Astrocyte of the spinal cord (primary cell): Measurements from ENCODE around the gene ARHGAP25.

Experiments used
- DNase-seq: peaks from one replicate; pipeline ENCODE4 v3.0.0; 2011; ENCODE audit warnings: low read depth, low spot score
- H3K4me3 ChIP-seq: 2 replicates; pipeline ENCODE4 v1.5.1; 2011; ENCODE audit warnings: low read depth, mild to moderate bottlenecking, low read length, moderate library complexity
- CTCF ChIP-seq: IDR thresholded peaks from 2 replicates; pipeline ENCODE4 v1.5.1; 2012; ENCODE audit warnings: low read depth, mild to moderate bottlenecking, low read length, inconsistent platforms
- in situ Hi-C: cut with HindIII; loops from 2 replicates; pipeline ENCODE4 v1.10.0; 2017; ENCODE audit warnings: low sequenced_read_pairs

ARHGAP25 gene

DNA sequence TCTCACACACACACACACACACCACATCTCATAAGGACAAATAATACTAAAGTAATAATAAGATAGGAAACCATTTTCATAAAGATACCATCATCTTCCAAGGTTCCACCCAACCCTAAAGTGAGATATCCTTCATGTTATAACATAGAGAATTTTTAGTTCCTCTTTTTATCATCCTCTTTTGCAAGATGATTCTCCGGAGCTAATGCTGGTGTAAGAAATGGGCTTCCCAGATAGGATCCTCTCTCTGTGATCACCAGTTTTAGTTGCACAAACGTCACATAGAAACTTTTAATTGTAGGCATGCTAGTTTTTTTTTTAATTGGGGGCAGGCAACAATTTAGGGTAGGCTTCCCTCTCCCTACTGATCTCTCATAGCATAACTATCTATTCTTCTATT, 49.6 kb downstream of the ARHGAP25 start:
- H3K4me3 ChIP-seq = no peak overlapping the region
- no peak for TF ChIP-seq CTCF
- in situ Hi-C loops = no loop called here
- DNase-seq = no peak

DNA sequence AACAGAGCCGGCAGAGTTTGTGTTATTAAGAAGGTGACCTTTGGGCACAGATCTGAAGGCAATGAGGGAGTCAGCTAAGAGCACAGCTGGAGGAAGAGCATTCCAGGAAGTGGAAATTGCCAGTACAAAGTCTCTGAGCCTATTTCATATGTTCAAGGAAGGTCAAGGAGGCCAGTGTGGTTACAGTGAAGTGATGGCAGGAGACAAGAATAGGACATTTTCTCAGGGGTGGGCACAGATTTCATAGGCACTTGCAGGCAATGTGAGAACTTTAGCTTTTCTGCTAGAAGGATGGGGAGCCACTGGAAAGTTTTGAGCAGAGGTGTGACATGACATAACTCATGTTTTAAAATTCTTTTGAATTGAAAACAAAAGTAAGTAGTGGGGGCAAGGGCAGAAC, 50.3 kb downstream of the ARHGAP25 start:
- DNase-seq = no peak
- in situ Hi-C loops = no loop called here
- TF ChIP-seq CTCF = no peak
- H3K4me3 ChIP-seq = no peak overlapping the region

GRCh38 chr2:68787356-68787755, 52.7 kb downstream of the ARHGAP25 start:
- in situ Hi-C loops = no loop called here
- DNase-seq = no peak
- no peak overlapping the region for H3K4me3 ChIP-seq
- no peak for TF ChIP-seq CTCF

GRCh38 chr2:68789603-68790002, 55.0 kb downstream of the ARHGAP25 start:
- no peak for DNase-seq
- in situ Hi-C loops = no loop called here
- H3K4me3 ChIP-seq = no peak overlapping the region
- no peak for TF ChIP-seq CTCF

- in situ Hi-C loops = no loop called here
- TF ChIP-seq CTCF = no peak
- no peak overlapping the region for H3K4me3 ChIP-seq
- no peak for DNase-seq
Observed at GRCh38 chr2:68790600-68790999, 56.0 kb downstream of the ARHGAP25 start.

- in situ Hi-C loops = no loop called here
- TF ChIP-seq CTCF = no peak
- no peak for DNase-seq
- H3K4me3 ChIP-seq = no peak overlapping the region
Observed at GRCh38 chr2:68791914-68792313, 57.3 kb downstream of the ARHGAP25 start.

- DNase-seq = no peak
- TF ChIP-seq CTCF = no peak
- in situ Hi-C loops = no loop called here
- no peak overlapping the region for H3K4me3 ChIP-seq
Observed at GRCh38 chr2:68792751-68793150, 58.1 kb downstream of the ARHGAP25 start.
